C4-2B (cell line): ENCODE results near the gene EDN2.

Source experiments
- ZFX ChIP-seq: fragments of 450-650 bp; IDR thresholded peaks from 2 replicates; pipeline ENCODE4 v1.6.1; 2017
- TF ChIP-seq, protein P1 (sequence below): fragments of 450-650 bp; conservative IDR thresholded peaks from 2 replicates; pipeline ENCODE4 v1.5.1; 2017; ENCODE audit warnings: mild to moderate bottlenecking

DNA sequence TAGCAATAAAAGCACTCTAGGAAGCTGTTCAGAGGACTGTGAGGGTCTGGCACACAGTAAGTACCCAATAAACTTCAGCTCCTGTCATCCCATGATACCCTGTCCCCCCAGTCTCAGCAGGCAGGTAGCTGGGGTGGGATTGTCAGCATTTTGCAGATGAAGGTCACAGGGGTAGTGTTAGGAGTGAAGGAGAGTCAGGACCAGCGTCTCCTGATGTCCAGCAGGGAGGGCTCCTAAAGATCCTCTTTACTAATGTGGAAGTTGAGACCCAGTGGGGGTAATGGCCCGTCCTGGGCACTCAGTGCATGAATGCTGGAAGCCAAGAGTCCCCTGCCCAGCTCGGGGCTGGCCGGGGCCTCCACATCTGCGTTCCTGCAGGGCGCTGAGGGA is 31.3 kb upstream of the EDN2 start:
- TF ChIP-seq, protein P1, sequence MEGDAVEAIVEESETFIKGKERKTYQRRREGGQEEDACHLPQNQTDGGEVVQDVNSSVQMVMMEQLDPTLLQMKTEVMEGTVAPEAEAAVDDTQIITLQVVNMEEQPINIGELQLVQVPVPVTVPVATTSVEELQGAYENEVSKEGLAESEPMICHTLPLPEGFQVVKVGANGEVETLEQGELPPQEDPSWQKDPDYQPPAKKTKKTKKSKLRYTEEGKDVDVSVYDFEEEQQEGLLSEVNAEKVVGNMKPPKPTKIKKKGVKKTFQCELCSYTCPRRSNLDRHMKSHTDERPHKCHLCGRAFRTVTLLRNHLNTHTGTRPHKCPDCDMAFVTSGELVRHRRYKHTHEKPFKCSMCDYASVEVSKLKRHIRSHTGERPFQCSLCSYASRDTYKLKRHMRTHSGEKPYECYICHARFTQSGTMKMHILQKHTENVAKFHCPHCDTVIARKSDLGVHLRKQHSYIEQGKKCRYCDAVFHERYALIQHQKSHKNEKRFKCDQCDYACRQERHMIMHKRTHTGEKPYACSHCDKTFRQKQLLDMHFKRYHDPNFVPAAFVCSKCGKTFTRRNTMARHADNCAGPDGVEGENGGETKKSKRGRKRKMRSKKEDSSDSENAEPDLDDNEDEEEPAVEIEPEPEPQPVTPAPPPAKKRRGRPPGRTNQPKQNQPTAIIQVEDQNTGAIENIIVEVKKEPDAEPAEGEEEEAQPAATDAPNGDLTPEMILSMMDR, result no peak
- TF ChIP-seq ZFX, result no peak
